GM23338 (cell line): ENCODE results near the gene PPIP5K2. TPM values are rescaled to one million over a fixed set of nuclear protein-coding genes. Genes with fewer than 3 reads are reported as not detected.
"Not testable (repeated sequence)": the region's sequence is repeated elsewhere in the genome, so short reads cannot be mapped to it uniquely, and the experiment has no call there.

ENCODE experiments used
- ATAC-seq: fragments of 200-7000 bp; cut with Tn5 transposase; 3 replicates; pipeline ENCODE4 v1.9.1; 2020
- DNase-seq: peaks from one replicate; pipeline ENCODE4 v3.0.0-alpha.2; 2015; ENCODE audit warnings: low spot score
- H2AFZ ChIP-seq: fragments of 200-600 bp; sonication (generic); 2 replicates; pipeline ENCODE4 v1.8.0; 2016; ENCODE audit warnings: antibody characterized with exemption, mild to moderate bottlenecking, moderate library complexity
- H3F3A ChIP-seq: fragments of 200-600 bp; sonication (generic); replicated peaks from 2 replicates; pipeline ENCODE4 v1.8.0; 2017; ENCODE audit warnings: antibody characterized with exemption, mixed run types, low read depth
- H3K27ac ChIP-seq: fragments of 200-600 bp; sonication (generic); 2 replicates; pipeline ENCODE4 v1.6.1; 2016; ENCODE audit warnings: low read depth
- H3K27me3 ChIP-seq: fragments of 200-600 bp; sonication (generic); 2 replicates; pipeline ENCODE4 v1.8.0; 2016; ENCODE audit warnings: mild to moderate bottlenecking, mixed run types, moderate library complexity; ENCODE audit not compliant: insufficient read depth
- H3K36me3 ChIP-seq: fragments of 200-600 bp; sonication (generic); 2 replicates; pipeline ENCODE4 v1.8.0; 2016; ENCODE audit warnings: mild to moderate bottlenecking; ENCODE audit not compliant: insufficient read depth
- H3K4me1 ChIP-seq: fragments of 200-600 bp; sonication (generic); 2 replicates; pipeline ENCODE4 v1.8.0; 2016; ENCODE audit warnings: mild to moderate bottlenecking, moderate library complexity; ENCODE audit not compliant: insufficient read depth
- H3K4me2 ChIP-seq: fragments of 200-600 bp; sonication (generic); 2 replicates; pipeline ENCODE4 v1.7.1; 2017; ENCODE audit warnings: mixed run types
- H3K4me3 ChIP-seq: fragments of 200-600 bp; sonication (generic); 2 replicates; pipeline ENCODE4 v1.6.1; 2016; ENCODE audit warnings: mixed run types
- H3K79me2 ChIP-seq: fragments of 200-600 bp; sonication (generic); replicated peaks from 2 replicates; pipeline ENCODE4 v1.8.0; 2017; ENCODE audit warnings: mild to moderate bottlenecking; ENCODE audit not compliant: insufficient read depth
- H3K9me2 ChIP-seq: fragments of 200-600 bp; sonication (generic); 2 replicates; pipeline ENCODE4 v1.8.0; 2017; ENCODE audit not compliant: insufficient read depth
- H4K20me1 ChIP-seq: fragments of 200-600 bp; sonication (generic); replicated peaks from 2 replicates; pipeline ENCODE4 v1.8.0; 2017; ENCODE audit warnings: mild to moderate bottlenecking; ENCODE audit not compliant: insufficient read depth
- H3K27ac Mint-ChIP-seq: 2 replicates; pipeline ENCODE4 v1.8.0; 2020; ENCODE audit warnings: inconsistent platforms, mild to moderate bottlenecking, moderate library complexity, mixed read lengths
- H3K27me3 Mint-ChIP-seq: 3 replicates; pipeline ENCODE4 v1.8.0; 2022; ENCODE audit warnings: low read depth, mild to moderate bottlenecking, moderate library complexity, mixed read lengths, inconsistent platforms; ENCODE audit not compliant: insufficient read depth, poor library complexity
- H3K36me3 Mint-ChIP-seq: 3 replicates; pipeline ENCODE4 v1.8.0; 2021; ENCODE audit warnings: low read depth, mild to moderate bottlenecking, inconsistent platforms, moderate library complexity, mixed read lengths
- H3K4me1 Mint-ChIP-seq: 3 replicates; pipeline ENCODE4 v1.8.0; 2020; ENCODE audit warnings: mild to moderate bottlenecking, inconsistent platforms, mixed read lengths
- H3K4me3 Mint-ChIP-seq: 3 replicates; pipeline ENCODE4 v1.8.0; 2021; ENCODE audit warnings: moderate library complexity, mild to moderate bottlenecking, inconsistent platforms, mixed read lengths
- H3K9me3 Mint-ChIP-seq: 3 replicates; pipeline ENCODE4 v1.8.0; 2020; ENCODE audit warnings: moderate library complexity, mild to moderate bottlenecking, inconsistent platforms, mixed read lengths
- CTCF ChIP-seq, 2 experiments: fragments of 200-600 bp in 1 of 2; sonication (generic) in 1 of 2; conservative IDR thresholded peaks; 2 replicates each; pipeline versions ENCODE4 v1.5.1 to v1.6.1; 2016 to 2017; ENCODE audit warnings: antibody characterized with exemption in 2 of 2, low read depth in 2 of 2, mild to moderate bottlenecking in 2 of 2, moderate library complexity in 1 of 2
- ETS1 ChIP-seq: IDR thresholded peaks from 2 replicates; pipeline ENCODE4 v1.6.1; 2016; ENCODE audit warnings: antibody characterized with exemption
- JUNB ChIP-seq: IDR thresholded peaks from one replicate; pipeline ENCODE4 v1.6.1; 2016; ENCODE audit warnings: antibody characterized with exemption; ENCODE audit not compliant: unreplicated experiment
- POLR2AphosphoS5 ChIP-seq: IDR thresholded peaks from 2 replicates; pipeline ENCODE4 v1.6.1; 2016; ENCODE audit warnings: antibody characterized with exemption, low read depth
- REST ChIP-seq: IDR thresholded peaks from one replicate; pipeline ENCODE4 v1.6.1; 2018; ENCODE audit warnings: antibody characterized with exemption; ENCODE audit not compliant: unreplicated experiment
- polyA plus RNA-seq: library from polyadenylated mRNA; unstranded; fragments of >200 nt; fragmentation: Nextera tagmentation; extraction: Ambion mirVana; gene quantifications from 2 replicates; pipeline ENCODE4 v1.2.1, GENCODE V29; 2016
- total RNA-seq: library from RNA; depleted of rRNA; stranded (reverse); fragments of >200 nt; shearing (Covaris generic); gene quantifications from 2 replicates; pipeline ENCODE4 v1.2.3, GENCODE V29; 2014

Gene PPIP5K2
- total and polyA plus RNA-seq, 2 experiments from 2014 or later: 41.7 to 45.4 TPM

GRCh38 chr5:103139264-103139865 is 19.3 kb downstream of the PPIP5K2 start:
- Mint-ChIP-seq H3K27me3 (no peaks in the 10 kb centered on the region), H3K27ac (no peak overlapping the region), H3K4me1 (no peaks in the 10 kb centered on the region), H3K36me3 (peaks cover 30% of the 10 kb centered on the region), H3K9me3 (peaks cover 9% of the 10 kb centered on the region; the same call in 1 of the 3 replicates), H3K4me3 (no peak overlapping the region)
- H3K4me2 ChIP-seq: no peak overlapping the region
- no peak overlapping the region for H2AFZ ChIP-seq
- H3F3A ChIP-seq: no peaks in the 10 kb centered on the region
- TF ChIP-seq POLR2AphosphoS5 (no peak), JUNB (no peak), CTCF (conservative IDR thresholded peaks at IDR 0.05; ENCODE audit: low read depth in 2 of 2) (peak; percentile 97 to 99), ETS1 (no peak), REST (no peak)
- no peak overlapping the region for H3K4me3 ChIP-seq
- no peaks in the 10 kb centered on the region for H3K4me1 ChIP-seq
- no peak overlapping the region for H3K27ac ChIP-seq
- H3K27me3 ChIP-seq: no peaks in the 10 kb centered on the region
- H4K20me1 ChIP-seq: no peaks in the 10 kb centered on the region
- H3K79me2 ChIP-seq: no peaks in the 10 kb centered on the region
- H3K9me2 ChIP-seq: no peaks in the 10 kb centered on the region
- H3K36me3 ChIP-seq: no peaks in the 10 kb centered on the region; the same call in 1 of the 2 replicates
- ATAC-seq: peak; percentile 94
- DNase-seq: peak; percentile 86

GRCh38 chr5:103142132-103142531 is 22.0 kb downstream of the PPIP5K2 start:
- H3K4me1 ChIP-seq, H3K4me1 Mint-ChIP-seq, H3K4me3 ChIP-seq, H3K27me3 ChIP-seq, ATAC-seq, H3K4me3 Mint-ChIP-seq, H3K27me3 Mint-ChIP-seq, H3K27ac Mint-ChIP-seq, H3F3A ChIP-seq, H3K9me2 ChIP-seq, H3K27ac ChIP-seq, H3K79me2 ChIP-seq, H2AFZ ChIP-seq, H4K20me1 ChIP-seq, DNase-seq, H3K4me2 ChIP-seq, H3K9me3 Mint-ChIP-seq, H3K36me3 ChIP-seq: not testable (repeated sequence)
- peaks cover 24% of the 10 kb centered on the region for H3K36me3 Mint-ChIP-seq
